CMK (cell line): ENCODE measurements around the gene RIMS3.

ENCODE experiments used
- DNase-seq: peaks from one replicate; pipeline ENCODE4 v3.0.0-alpha.2; 2010; ENCODE audit warnings: low read depth

Gene RIMS3

DNA sequence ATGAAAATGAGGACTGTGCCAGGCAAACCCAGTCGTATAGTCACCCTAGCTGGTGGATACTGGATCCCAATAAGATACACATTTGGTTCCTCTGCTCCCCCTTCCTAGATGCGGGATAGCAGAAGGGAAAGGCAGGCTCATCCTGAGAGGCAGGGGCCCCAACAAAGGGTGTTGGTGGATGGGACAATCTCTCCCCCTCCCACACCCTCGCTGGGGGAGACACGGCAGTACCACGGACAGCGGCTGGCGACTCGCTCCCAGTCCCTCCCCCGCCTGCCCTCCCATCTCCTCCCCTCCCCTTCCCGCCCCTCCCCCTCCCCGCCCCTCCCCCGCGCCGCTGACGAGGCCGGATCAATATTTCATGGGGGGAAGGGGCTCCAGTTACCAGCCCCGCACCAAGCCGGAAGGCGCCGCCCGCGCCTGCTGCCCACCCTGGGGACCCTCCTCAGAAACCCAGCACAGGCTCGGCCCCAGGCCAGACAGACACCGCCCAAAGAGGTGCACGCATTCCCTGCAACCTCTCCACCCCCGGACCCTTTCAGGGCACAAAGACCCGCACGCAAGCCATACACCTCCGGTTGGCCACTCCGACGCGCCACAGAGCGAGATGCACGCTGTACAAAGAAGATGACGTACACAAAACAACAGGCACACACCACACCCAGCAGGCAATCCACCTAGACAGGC is 11.5 kb downstream of the RIMS3 start:
- DNase-seq = no peak

DNA sequence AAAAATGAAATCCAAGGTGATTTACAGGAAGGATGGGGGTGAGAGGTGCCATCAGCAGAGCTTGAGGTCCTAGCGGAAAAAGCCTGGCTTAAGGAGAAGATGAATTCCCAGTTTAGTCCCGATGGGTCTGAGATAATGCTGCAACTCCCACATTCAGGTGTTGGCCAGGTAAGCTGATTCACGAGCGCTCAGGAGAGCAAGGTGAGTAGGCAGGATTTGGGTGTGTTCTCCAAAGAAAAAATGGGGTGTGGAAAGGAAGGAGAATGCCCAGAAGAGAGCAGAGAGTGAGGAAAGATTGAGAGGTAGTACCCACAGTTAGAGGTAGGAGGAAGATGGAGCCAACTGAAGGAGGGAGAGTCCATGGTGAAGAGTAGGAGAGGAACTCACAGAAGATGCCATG is 12.5 kb downstream of the RIMS3 start:
- DNase-seq = no peak

DNA sequence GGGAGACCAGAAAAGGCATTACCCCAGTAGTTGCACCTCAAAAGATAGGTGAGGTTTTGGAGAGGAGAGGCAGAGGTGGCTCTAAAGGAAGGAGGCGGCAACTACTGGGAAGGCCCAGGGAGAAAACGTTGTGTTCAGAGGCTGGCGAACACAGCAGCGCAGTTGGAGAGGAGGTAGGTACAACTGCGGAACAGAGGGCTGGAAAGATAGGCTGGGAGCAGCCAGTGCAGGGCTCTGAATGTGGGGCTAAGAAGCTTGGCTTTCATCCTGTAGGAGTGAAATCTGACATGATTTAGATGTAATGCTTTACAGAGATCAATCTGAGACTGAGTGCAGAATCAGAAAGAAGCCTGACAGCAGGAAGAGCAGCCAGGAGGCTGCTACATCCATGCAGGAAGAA is 13.0 kb downstream of the RIMS3 start:
- DNase-seq = no peak

DNA sequence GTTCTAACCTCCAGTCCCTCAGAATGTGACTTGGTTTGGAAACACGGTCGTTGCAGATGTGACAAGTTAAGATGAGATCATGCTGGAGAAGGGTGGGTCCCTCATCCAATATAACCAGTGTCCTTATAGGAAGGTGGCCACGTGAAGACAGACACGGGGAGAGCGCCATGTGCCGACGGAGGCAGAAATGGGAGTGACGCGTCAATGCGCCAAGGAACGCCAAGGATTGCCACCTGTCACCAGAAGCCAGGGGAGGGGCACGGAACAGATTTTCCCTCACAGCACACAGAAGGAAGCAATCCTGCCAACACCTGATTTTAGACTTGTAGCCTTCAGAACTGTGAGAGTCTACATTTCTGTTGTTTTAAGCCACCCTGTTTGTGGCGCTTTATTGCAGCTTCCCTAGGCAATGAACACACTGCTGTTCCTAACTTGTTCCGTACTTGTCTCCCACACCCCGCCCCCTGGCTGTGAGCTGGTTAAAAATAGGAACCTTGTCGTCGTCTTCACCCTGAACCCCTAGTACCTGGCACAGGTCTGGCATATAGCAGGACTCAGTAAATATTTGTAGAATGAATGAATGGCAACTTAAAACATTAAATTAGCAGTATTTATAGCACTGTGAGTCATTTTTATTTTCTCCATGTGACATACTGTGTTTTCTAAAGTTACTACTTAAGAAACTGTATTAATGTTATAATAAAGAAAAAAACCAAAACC is 14.2 kb downstream of the RIMS3 start:
- no peak for DNase-seq

DNA sequence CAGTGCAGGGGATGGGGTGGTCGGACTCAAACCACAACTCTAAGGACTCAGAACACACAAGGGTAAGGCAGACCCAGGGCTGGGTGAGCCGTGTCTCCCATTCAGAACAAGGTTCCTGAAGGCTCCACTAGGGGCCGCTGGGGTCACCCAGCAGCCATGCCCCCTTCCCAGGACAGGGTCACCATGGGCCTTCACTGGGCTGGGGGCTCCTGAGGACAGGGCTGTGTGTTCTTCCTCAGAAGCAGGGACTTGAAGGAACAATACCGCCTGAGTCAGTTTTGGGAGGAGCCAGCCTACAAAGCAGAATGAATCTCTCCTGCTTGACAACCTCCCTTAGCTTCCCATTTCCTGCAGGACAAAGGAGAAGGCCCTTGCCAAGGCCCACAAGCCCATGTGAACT is 15.4 kb downstream of the RIMS3 start:
- no peak for DNase-seq

DNA sequence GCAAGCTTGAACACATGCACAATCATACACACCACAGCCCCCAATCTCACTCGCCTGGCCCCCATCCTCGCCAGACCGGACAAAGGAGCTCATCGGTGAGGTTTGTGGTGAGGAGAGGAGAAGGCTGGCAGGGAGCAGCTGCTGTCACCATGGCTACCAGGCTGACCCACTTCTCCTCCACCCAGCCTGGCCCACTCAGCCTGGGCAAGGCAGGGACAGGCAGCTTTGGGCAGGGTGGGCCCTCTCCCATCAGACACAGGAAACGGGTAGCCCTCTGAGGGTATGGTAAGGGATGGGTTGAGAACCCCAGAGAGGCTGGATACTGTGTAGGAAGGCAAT is 15.9 kb downstream of the RIMS3 start:
- DNase-seq = no peak

DNA sequence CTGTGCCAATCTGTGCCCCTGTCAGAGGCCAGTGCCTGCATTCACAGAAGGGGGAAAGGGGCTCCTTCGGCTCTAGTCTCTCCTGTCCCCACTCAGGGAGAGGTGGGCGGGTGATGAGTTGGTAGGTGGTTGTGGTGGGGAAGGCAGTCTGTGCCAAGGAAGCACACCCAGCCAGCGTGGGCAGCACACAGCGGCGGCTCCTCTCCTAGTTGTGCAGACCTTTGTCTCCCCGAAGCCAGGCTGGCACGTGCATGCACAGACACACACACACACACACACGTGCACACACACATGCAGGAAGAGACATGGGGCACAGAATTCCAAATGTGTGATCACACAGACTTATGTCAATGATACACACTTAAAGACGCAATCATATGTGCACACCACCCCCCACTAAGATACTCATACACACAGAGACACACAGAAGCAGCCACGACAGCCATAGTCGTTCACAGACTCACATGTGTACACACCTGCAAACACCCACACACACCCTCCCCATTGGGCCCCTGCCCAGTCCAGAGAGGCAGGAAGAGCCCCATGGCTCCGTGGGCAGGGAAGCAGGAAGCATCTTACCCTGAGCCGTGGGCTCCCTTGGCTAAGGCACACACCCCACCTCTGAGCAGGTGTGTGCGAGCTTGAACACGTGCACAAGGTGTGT is 16.4 kb downstream of the RIMS3 start:
- no peak for DNase-seq

DNA sequence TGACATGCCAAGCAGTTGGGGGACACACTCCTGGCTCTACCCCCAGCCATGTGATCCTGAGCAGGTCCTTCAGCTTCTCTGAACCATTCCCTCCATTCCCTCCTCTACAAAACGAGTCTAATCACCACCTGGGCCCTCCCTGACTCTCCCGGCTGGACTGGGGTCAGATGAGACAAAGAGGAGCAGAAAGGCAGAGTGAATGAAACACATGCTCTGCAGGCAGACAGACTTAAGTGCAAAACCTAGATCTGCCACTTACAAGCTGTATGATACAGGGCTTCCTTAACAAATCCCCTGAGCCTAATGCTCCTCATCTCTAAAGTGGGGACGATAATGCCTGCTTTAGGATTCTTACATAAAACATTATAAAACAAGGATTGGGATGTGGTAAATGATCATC is 17.3 kb downstream of the RIMS3 start:
- no peak for DNase-seq

DNA sequence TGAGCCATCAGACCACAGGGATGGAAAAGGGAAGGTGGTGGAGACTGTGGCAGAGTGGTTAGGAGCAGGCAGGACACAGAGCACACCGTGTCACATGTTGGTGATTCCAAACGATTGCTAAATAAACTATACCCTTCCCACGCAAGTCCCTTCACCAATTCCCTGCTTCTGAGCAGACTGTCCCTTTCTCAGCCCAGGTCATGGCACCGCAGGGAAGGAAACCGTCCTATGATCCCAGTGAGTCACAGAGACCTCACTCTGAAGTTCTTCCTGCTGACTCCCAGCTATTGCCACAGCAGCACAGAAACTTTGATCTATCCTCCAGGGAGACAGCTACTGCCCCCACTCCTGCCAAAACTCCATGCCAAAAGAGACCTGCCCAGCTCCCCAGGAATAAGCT is 19.2 kb downstream of the RIMS3 start:
- DNase-seq = no peak

DNA sequence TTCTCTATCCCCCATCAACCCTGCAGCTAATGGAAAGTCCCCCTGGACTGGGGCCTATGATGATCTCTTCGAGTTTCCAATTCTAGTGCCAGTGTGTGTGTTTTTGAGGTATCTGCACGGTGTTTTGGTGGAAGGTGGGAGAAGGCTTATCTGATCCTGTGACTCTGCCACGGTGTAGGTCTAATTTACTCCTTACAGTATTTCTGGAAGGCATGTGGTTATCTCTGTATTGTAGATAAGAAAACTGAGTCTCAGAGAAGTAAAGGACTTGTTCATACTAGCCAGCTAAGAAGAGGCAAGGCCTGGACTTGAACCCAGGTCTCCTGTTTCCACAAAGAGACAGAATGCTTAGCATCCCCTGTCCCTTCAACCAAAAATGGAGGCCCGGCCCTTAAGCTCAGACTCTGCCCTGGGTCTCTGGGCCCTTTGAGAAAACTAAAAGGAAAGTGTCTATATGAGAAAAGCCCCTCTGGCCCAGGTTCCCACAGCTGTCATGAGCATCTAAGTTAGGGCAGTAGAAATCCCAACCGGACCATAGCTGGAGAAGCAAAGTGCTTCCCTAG is 20.3 kb downstream of the RIMS3 start:
- no peak for DNase-seq

DNA sequence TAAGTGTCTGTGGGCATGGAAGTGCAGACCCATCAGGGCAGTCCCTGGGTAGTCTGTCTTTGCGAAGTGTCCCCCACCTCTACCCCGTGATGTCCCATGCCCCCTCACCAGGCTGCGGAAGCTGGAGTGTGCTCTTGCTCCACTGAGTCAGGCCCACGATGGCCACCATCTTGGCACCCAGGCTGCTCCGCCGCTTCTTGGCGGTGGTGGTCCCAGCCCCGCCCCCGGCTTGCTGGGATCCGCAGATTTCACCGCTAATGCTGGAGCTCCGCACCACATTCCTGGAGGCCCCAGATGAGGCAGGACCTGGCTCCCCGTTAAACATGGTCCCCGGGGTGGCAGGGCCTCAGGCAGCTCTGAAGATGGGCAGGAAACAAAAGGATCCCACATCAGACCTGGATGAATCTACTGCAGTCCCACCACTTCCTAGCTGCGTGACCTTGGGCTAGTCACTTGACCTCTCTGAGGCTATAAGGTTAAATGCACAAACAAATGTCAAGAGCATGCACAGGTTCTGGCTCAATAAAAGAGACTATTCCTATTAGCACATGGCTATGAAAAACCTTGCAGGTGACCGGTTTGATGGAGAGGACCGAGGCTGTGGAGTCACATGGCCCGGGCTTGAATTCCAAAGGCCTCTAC is 23.8 kb downstream of the RIMS3 start:
- no peak for DNase-seq

DNA sequence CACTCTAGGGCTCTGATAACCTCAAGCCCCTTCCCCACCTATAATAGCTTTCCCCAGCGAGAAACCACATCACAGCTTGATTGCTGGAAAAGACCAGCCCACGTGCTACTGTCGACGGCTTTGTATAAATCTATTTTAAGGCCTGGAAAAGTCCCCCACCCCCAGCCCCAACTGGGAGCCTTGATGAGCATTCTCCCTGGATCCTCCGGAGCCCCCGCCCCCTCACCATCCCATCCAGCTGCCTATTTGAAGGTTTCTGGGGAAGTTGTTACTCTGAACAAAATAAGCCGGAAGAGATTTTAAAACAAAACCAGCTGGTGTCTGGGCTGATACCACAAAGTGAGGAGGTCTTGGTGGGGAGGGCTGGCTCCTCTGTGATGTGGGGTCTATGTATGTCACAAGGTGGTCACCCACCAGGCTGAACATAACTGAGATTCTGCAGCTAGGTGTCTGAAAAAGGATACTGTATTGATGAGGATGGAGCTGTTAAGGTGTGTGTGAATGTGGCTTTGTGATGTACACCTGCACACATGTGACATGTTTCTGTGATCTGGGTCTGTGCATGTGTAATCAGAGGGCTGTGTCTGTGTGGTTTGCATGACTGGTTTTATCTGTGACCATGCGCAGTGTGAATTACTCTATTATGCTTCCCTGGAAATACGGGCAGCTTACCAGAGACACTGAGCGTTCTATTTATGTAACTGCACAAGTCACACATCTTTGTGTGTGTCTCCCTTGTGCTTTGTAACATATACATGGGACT is 25.0 kb downstream of the RIMS3 start:
- no peak for DNase-seq

DNA sequence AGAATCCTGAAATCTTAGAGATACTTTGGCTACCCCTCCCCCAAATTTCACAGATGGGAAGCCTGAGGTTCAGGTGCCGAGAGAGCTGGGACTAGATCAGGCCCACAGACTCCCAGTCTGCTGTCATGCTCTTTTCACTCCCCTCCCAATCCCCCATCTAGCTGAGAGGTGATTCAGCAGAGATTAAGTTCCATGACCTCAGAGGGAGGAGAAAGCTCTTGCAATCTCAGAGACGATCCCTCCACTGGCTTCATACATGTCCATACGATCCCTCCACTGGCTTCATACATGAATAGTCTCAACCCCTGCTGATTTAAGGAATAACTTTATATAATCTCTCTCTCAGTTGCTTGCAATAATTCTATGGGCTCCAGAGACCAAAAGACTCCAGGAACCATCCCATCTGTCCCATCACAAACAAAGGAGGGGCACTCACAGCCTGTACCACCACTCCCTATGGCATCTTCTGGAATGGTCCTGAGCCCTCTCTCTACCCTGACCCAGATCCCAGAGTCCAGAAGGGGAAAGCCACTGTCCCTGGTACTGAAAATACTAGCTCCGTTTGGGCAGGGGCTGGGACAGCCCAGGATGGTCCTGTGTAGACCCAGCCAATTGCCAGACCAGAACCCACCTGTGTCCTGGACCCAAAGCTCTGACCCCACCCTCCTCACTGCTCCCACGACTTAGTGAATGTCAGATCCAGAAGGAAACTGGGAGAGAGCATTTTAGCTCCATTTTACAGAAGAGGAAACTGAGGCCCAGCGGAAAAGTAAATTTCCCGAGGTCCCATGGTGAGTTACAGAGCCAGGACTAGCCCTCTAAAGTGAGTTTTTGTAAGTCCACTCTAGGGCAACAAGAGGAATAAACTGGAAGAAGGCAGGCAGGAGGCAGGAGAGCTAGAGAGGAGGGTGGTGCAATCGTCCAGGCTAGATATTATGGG is 27.1 kb downstream of the RIMS3 start:
- no peak for DNase-seq

DNA sequence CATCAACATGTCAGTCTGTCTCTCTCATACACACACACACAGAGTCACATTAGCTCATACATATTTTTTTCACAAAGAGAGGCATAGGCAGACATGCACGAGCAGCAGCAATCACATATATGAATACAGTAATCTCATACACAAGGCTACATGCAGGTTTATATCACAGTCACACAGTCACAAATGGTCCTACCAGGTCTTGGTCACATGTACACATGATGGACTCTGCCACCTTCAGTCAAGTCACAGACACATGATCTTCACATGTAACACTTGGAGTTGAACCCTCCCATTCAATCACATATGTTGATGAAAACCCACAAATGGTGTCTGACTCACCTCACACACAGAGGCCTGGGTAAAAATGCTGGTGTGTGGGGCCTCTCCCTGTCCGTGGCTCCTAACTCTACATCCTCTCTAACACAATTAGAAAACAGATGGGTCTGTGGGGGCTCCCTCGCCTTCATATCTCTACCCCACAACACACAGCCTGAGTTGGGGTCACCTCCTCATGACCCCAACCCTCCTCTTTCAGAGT is 27.9 kb downstream of the RIMS3 start:
- no peak for DNase-seq

DNA sequence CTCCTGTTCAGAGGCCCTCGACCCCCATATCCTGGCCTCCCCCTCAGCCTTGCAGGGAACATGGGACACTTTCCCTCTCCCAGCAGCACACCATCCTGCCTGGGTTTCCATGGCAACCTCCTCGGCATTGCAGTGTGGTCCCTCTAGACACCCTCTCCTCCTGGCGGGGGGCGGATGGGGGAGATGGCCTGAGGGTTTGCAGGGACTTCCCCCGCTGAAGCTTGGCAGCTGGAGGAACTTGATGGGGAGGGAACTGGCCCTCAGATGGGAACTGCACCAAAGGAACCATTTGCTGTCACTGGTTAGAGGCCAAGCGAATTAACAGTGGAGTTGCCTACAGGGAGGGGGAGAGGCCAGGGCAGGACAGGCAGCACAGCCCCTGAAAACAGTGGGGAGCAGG is 28.7 kb downstream of the RIMS3 start:
- no peak for DNase-seq

DNA sequence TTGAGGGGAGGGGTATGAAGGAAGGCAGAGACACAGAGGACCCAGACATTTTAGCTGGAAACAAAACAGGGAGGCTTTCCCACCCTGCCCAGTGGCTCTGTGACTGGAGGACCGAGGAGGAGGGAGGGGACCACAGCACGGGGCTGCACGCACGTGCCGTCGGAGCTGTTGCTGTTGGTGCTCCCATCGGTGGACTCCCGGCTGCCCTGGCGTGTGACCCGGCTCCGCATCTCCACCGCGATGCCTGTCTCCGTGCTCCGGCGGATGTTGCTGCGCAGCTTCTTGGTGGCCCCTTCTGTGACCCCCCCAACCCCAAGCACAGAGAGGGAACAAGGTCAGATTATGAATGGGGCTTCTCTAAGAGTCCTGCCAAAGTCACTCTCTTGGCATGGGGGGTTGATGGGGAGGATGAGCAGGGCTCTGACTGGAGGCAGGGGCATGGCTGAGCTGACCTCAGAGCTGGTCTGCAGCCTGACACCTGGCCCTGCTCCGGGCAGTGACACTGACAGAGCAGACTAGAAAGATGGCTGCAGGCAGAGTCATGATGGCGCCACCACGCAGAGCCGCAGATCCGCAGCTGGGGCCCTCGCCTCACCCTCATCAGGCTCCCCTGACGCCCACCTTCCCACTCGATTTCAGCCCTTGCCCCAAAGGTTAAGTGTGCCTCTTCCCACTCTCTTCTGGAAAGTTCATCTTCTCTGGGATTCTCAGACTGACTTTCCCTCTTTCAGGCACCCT is 29.6 kb downstream of the RIMS3 start:
- no peak for DNase-seq

DNA sequence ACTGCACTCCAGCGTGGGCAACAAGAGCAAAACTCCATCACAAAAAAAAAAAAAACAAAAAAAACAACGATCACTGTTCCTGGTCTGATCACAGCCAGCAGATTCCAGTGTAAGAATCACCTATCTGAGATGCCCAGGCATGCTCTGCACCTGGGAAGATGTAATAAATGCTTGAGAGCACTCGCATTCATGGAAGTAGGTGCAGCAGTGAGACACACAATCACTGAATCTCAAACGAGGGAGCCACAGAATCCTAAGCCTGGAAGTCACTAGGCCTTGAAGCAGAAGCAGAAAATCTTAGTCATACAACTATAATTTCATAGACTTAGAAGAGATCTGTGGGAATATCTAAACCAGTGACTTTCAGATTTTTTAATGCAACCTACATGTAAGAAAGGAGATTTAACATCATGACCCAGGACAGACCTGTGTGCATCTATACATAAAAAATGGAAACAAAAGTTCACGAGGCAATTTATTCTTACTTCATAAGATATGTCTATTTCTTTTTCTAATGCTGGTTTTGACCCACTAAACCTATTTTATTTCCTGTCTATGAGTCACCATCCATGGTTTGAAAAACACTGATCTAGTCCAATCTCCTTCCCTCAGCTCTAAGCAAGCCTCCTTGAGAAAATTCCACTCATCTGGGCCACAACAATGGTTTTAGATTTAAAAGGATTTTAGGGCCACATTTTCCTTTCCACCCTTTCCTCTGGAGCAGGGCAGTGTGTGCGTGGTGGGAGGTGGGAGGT is 30.4 kb downstream of the RIMS3 start:
- no peak for DNase-seq

DNA sequence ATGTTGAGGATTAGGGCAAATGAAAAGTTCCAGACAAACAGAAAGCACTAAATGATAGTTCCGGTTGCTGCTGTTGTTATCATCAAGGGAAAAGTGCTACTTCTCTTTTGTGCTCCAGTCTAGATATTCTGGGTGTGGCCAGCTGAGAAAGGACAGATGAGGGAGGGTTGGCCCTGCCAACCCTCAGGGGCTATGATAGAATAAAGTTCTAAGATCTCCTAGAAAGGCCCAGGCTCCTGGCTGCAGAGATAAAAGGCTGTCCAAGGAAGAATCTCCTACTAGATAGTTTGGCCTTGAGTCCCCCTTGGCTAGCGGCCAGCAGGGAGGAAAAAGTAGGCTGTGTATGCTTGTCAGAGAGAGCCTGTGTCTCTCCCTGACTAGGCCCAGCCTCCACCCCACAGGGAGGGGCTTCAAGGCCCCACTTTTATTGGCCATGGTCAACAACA is 31.5 kb downstream of the RIMS3 start:
- DNase-seq = peak; percentile 64

DNA sequence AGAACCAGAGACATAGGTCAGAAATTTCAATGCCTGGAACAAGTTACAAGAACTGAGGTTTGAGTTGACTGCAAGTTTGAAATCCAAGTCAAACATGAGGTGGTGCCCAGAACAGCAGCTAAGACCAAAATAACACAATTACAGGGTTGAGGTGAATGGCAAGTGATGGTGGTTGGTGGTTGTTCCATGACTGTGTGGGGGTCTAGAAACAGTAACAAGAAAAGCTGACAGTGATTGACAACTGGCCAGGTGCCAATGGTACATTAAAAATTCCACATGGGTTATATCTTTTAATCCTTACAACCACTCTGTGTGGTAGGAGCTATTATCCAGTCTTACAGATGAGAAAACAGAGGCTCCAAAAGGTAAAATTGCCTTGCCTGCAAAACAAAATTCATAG is 32.0 kb downstream of the RIMS3 start:
- DNase-seq = no peak
